HCEC 1CT (cell line): ENCODE results near the gene SERPINC1.
"Not testable (repeated sequence)": the region's sequence is repeated elsewhere in the genome, so short reads cannot be mapped to it uniquely, and the experiment has no call there.

Experiments used
- DNase-seq: peaks from one replicate; pipeline ENCODE4 v3.0.0-alpha.2; 2017

Gene SERPINC1

DNA sequence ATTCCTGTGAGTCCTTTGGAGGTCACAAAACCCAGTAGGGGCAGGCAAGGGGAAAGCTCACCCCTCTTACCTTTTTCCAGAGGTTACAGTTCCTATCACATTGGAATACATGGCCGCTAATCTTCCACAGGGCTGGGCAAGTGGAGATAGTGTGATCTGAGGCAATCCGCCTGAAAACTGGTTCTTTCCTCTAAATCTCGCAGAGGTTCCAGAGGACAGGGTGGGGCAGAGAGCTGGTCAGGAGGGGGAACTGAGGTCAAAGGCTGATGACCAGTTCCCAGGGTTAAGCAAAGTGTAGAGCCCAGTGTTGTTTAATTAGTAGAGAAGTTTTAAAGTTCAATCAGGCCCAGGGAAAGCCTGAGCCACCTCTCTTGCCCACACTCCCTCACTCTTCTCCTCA is at the start of gene SERPINC1:
Gene SERPINC1 (minus strand): TSS at position 179 of the 400 bp plus-strand sequence. CDS start 68 bp downstream, at position 111.
- no peak for DNase-seq

DNA sequence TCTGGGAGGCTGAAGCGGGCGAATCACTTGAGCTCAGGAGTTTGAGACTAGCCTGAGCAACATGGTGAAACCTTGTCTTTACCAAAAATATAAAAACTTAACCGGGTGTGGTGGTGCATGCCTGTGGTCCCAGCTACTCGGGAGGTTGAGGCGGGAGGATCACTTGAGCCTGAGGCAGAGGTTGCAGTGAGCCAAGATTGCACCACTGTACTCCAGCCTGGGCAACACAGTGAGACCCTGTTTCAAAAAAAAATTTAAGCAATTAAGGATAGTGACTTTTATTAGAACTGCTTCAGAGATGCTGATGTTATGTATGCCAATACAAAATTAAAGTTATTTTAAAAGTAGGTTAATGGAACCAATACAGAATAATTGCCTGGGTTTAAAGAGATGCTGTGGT is 48.8 kb upstream of the SERPINC1 start:
- DNase-seq: not testable (repeated sequence)

DNA sequence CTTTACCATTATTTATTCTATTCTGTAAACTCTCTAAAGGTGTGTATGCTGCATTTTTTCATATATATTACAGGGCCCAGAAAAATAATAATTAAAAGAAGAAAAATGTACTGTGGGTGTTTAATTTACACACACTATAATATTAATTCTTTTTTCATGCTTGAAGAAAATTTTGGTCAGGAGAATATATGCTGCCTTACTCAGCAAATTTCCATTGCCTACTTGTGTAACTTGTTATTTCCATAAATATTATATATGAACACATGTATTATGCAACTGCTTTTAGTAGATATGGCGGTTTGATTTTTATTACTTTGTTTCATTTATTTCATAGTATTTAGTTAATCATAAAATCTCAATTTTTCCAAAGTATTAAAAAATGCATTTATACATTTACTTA is 46.4 kb upstream of the SERPINC1 start:
- DNase-seq: no peak

DNA sequence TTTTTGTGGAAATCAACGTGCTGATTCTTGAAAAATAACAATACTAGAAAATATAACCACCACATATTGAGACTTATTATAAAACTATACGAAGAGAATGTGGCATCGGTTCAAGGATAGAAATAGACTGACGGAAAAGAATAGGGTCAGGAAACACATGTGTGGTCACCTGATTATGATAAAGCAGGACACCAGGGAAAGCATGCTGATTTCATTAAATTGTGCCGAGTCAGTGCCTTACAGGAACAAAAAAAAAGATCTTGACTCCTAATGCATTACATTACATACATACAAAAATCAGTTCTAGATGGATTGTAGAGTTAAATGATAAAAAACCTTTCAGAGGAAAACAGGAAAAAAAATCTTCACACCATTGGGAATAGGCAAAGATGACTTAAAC is 43.5 kb upstream of the SERPINC1 start:
- no peak for DNase-seq

DNA sequence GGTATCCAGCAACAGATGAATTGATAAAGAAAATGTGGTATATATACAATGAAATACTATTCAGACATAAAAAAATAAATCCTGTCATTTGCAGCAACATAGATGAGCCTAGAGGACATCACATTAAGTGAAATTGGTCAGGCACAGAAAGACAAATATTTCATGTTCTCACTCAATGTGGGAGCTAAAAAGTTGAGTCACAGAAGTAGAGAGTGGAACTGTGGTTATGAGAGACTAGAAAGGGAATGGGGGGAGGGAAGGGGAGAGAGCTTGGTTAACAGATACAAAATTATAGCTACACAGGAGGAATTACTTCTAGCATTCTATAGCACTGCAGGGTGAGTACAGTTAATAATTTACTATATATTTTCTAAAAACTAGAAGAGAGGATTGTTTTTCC is 37.1 kb upstream of the SERPINC1 start:
- DNase-seq: peak; percentile 5

DNA sequence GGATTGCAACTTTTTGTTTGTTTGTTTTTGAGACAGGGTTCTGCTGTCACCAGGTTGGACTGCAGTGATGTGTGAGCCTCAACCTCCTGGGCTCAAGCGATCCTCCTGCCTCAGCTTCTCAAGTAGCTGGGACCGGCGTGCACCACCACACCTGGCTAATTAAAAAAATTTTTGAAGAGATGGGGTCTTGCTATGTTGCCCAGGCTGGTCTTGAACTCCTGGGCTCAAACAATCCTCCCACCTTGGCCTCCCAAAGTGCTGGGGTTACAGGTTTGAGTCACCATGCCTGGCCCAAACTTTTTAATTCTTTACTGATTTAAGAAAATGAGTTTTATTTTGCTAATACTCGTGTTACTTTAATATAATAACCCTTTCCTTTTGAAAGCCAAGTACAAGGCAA is 31.5 kb upstream of the SERPINC1 start:
- no peak for DNase-seq

DNA sequence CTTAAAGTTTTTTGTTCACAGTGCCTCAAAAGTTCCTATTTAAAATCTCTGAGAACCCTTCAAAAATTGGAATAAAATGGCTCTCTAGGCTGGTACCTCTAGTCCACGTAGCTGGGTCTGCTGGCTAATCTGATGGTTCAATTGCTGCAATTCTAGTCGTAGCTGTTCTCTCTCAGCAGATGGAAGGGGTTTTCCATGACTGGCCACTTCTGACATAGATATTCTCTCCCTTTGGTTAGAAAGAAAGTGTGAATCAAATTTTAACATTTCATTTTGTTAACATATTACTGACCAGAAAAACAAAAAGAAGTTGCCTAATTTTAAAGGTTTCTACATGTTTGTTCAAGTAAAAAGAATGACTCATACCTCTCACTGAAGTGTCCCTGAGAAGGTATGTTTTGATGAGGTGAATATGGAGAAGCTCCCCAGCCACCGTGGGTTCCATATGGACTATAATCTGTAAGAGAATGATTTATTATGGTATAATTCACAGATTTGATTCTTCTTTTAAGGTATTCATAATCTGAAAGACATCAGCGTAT is 29.3 kb upstream of the SERPINC1 start:
- DNase-seq: no peak

DNA sequence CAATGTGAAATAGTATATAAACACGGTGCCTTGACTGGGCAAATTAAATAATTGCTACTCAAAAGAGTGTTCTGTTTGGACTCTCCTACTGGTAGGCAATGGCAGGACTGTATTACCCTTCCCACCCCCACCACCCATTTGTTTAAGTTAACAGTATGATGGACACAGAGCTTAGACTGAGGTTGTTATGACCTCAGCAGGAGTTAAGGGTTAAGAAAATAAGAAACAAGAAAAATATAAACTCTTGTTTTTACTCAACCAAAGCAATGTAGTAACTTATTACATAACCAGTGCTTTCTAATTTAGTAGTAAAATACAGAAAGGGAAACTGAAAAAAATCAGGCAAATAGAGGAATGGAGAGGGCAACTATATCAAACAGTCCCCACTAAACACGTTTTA is 19.9 kb upstream of the SERPINC1 start:
- no peak for DNase-seq

DNA sequence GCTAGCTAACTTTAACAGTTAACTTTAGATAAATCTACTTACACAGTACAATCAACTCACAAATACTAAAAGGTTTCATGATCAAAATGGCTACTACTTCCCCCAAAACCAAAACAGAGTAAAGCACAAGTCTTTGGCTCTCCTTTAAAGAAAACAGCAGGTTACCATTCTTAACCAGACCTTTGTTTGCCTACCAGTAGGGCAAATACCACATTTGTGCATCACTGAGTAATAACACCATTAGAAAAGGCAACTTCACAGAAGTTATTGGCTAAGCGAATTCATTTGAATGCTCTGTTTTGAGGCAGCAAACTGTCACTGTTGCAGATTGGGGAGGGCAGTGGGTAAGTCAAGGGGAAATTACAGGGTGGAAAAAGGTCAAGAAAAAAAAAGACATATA is 17.3 kb upstream of the SERPINC1 start:
- no peak for DNase-seq

DNA sequence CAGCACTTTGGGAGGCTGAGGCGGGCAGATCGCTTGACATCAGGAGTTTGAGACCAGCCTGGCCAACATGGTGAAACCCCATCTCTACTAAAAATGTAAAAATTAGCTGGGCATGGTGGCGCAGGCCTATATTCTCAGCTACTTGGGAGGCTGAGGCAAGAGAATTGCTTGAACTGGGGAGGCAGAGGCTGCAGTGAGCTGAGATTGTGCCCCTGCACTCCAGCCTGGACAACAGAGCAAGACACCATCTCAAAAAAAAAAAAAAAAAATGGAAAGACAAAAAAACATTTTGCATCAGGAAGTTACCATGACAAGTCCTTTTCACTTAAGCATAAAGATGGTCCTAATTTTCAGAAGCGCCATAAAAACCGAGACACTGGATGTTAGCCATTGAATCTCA is 13.4 kb upstream of the SERPINC1 start:
- DNase-seq: not testable (repeated sequence)

DNA sequence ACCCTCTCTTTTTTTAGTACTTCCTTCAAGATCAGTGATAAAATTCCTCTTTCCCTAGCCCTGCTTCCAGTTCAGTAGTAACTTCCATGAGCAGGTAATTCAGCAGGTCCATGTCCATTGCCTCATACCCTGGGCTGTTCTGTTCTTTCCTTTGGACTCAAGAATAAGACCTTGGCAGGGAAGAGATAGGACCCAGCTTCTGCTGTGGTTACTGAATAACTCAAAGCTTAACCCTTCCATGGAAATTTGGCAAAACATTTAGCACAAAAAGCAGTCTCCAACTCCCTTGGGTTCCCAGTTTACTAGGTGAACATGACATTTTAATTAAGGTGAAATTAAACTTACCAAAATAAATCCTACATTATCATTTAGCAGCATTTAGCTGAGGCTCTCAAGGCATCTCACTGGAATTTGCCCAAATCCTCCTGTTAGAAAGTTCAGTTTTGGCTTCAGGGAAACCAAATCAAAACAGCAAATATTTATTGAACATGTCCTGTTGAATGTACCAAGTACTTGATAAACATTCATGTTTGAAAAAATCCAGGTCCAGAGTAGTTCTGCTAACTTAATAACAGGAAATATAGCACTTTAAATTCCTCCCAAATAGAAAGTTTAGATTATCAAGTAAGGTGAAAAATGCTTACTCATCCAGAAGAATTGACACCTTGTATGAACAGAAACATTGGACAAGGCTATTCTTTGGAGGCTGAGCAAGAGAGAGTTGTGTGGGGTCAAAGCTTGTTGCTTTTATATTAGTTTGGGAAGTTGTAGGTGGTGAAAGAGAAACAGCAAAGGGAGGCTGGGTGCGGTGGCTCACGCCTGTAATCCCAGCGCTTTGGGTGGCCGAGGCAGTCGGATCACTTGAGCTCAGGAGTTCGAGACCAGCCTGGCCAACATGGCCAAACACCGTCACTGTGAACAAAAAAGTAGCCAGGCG is 8.4 kb upstream of the SERPINC1 start:
- no peak for DNase-seq

DNA sequence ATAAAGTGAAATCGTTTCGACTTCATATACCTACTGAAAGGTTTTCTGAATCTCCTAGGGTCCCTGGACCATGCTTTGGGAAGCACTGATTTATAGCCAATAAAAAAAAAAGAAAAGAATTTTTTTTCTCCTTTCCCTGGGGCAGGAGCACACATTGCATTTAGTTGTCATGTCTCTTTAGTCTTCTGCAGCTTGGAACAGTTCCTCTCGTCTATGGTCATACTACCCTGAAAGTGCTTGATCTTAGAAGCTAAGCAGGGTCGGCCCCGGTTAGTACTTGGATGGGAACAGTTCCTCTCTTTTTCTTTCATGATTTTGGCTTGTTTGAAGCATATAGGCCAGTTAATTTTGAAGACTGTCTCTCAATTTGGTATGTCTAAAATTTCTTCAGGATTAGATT is 3.7 kb upstream of the SERPINC1 start:
- no peak for DNase-seq

DNA sequence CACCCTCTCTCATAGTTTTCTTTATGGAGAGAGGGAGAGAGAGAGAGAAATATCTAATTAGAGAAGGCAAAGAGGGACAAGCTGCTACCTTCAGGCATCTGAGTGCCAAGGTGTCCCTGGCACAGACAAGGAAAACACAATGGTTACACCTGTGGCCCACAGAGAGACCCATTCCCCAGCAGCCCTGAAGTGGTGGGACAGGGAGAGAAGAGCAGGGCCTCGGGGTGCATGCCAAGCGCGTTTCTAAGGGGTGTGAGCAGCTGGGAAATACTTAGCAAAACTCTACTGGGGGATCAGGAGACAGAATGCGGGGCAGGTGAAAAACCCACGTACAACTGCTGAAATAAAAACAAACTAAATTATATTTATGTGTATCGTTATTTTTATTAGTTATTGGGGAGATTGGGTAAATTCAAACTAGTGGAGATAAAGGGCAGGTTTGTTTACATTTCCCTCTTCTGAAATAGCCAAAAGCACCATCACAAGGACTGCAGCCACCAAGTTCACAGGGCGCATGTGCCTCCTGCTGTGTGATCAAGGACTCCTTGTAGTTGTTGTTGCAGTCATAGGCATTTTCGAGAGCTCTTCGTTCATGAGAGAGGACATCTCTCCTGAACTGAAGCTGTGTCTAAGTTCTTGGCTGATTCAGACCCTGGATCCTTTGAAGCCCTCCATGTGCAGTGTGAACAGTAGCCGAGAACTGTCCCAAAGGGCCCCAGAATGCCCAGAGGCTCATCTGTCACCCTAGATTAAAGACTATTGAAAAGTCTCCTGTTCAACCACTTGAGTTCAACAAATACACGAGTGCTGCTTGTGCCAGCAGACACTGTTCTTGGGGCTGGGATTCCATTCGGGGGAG is 737 bp upstream of the SERPINC1 start:
- DNase-seq: no peak

DNA sequence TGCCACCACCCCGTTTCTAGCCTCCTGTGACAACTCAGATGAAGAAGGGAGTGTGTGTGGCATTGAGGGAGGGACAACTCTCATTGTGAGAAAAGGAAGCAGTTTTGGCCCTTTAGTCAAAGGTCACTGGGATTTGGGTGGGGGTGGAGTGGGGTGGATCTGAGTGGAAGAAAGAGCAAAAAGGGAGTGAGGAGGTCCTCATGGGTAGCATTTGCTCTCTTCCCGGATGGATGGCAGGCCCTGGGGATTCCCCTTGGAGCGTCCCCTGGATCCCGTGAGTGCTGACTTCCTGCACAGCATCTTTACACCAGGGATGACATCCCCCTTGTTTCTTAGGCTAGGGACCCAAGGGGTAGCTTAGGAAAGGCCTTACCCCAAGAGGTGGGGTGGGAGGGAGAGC is 460 bp downstream of the SERPINC1 start:
- DNase-seq: no peak

DNA sequence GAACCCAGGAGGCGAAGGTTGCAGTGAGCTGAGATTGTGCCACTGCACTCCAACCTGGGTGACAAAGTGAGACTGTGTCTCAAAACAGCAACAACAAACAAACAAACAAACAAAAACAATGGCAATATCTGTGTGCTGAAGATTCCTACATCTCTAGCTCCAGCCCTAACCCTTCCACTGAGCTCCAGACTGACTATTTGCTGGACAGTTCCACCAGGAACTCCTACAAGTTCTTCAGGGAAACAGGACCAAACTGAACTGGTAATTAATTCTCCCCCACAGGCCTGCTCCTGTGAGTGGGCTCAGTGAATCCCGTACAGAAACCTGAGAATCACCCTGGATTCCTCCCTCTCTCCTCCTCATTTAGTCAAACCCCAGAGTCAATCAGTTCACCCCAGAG is 1.5 kb downstream of the SERPINC1 start:
- DNase-seq: no peak

DNA sequence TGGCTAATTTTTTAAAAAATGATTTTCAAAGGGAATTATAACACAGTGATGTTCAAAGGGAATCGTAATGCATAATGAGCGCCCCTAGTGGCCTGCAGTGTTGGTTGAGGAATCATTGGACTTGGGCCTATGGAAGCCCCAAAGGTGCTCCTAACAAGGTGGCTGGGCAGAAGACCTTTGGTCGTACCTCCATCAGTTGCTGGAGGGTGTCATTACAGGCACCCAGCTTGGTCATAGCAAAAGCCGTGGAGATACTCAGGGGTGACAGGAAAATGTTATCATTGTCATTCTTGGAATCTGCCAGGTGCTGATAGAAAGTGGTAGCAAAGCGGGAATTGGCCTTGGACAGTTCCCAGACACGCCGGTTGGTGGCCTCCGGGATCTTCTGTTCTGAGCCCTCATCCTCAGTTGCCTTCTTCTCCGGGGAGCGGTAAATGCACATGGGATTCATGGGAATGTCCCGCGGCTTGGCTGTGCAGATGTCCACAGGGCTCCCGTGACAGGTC is 2.7 kb downstream of the SERPINC1 start:
- peak; percentile 13 for DNase-seq

DNA sequence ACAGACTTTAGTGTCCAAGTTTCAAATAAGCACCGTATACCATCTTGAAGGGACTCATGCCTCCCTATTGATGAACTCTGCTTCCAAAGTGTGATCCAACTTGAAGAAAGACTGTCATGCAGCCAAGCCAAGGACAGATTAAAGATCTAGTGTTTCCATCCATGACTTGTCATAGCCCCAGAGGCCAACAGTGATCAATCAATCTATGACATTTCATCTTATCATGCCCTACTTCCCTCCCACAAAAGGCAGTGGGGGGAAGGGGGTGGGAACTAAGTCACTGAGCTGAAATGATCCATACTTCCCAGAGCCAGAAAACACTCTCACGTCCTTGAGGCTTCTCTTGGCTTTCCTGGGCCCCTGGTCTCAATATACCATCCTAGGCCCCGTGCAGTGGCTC is 4.0 kb downstream of the SERPINC1 start:
- no peak for DNase-seq

DNA sequence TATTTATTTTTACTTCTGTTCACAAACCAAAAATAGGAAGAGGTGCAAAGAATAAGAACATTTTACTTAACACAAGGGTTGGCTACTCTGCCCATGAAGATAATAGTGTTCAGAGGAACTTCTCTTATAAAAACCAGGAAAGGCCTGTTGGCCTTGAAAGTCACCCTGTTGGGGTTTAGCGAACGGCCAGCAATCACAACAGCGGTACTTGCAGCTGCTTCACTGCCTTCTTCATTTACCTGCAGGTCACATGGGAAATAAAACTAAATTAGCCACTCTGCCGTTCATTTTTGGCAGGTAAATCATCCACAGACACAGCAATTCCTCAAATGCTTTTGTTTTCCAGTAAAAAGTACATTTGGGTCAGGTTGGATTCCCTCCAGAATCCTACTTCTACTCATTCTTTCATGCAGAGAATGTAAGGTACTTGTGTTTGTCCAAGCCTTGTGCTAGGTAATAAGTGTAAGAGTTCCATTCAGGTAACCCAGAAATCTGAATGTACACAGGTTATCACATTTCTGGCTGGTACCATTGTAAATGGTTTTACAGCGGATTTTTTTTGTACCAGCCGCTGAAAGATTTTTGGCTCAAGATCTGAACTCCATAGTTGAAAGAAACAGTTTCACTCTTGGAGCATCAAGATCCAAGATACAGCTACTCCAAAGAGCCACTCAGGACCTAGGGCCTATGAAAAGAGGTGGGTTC is 13.1 kb downstream of the SERPINC1 start:
- DNase-seq: no peak

DNA sequence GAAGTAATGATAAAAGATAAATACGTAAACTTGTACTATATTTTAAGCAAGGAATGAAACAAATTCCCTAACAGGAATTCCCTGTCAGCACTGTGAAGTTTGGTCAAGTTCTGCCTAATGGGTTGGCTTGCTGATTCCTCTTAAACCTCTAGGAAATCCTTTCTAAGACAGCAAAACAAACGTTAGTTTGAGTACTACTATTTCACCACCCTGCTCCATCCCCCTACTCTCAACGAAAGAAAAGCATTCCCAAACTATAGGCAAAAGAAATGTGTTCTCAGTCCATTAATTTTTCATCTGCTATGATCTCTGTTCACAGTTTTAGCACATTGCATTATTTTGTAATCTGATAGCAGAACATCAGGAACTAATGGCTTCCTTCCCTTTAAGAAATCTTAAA is 16.1 kb downstream of the SERPINC1 start:
- DNase-seq: no peak

DNA sequence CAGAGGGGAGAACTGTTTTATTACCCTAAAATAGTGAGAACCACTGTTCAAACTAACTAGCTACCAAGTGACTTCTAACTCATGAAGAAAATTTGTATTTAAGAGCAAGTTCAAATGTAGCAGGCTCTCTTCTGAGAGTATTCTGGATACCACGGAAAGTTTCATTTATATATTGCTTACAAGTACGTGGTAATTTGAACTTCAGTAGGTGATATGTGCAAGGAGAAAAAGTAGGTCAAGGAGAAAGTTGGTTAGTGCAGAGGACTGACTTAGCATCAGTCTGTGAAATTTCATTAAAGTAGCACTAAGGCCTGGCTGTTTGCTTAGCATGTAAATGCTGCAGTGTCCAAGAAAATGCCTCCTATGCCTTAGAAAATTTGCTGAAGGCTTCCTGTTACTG is 16.7 kb downstream of the SERPINC1 start:
- DNase-seq: no peak

DNA sequence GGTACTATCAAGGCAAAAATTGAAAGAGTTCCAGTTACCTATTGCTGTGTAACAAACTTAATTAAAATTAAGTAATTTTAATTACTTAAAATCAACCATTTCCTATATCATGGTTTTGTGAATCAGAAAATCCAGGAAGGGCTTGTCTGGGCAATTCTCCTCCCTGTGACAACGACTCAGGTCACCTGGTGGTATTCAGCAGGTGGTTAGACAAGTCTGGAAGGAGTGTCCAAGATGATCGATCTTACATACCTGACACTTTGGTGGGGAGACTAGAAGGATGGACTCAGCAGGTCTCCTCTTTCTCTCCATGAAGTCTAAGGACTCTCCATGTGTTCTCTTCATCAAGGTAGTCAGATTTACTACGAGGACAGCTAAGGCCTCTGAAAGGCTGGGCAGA is 22.9 kb downstream of the SERPINC1 start:
- no peak for DNase-seq

DNA sequence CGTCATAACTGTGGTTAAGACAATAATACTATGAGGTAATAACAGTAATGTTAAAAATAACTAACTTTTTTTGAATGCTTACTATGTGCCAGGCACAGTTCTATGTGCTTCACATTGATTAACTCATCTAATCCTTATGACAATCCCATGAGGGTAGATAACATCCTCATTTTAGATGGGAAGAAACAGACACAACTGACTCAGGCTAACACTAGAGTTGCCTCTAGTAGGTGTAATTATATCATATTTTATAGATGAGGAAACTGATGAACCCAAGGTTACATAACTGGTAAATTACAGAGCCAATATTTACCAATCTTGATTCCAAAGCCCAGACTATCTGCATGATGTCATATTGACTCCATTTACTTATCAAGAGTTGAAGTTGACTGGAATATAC is 23.5 kb downstream of the SERPINC1 start:
- DNase-seq: no peak

DNA sequence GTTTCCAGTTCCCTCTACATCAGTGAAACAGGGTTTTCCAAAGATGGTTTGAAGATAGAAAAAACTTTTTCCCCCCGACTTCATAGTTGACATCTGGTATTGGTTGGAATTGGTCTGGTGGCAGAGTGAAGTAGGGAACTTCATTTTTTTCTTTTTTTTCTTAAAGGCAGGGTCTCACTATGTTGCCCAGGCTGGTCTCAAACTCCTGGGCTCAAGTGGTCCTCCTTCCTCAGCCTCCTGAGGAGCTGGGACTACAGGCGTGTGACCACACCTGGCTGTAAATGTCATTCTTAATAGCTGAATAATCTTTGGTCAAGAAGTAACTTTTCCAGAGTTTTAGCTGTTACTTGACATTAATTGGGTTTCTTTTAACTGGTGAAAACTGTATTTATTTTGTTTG is 27.2 kb downstream of the SERPINC1 start:
- no peak for DNase-seq
